G401.6 (cell line): Measurements from ENCODE around the gene MAP4K3.
"Not testable (repeated sequence)": the region's sequence is repeated elsewhere in the genome, so short reads cannot be mapped to it uniquely, and the experiment has no call there.

Experiments used
- FAIRE-seq: peaks from 2 replicates; lab custom pipeline; 2012; peaks lifted over from hg19 to GRCh38; lab: Jason Lieb, UNC

The MAP4K3 gene

DNA sequence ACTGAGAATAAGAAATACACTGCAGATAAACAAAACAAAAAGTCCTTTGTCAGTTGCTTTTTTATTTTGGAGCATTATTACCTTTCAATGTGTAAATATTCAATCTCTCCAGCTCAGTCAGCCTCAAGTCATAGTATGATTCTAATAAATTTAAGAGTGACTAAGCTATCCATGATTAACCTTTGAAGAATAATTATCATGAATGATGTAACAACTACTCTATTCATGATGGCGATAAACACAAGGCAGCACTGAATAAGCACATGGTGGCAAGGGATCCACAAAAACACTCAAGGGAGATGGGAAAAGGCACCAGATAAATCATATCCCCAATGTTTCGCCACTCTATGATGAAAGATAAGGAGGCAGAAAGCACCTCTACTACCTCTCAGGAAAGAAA is 67.0 kb downstream of the MAP4K3 start:
- no peak for FAIRE-seq

DNA sequence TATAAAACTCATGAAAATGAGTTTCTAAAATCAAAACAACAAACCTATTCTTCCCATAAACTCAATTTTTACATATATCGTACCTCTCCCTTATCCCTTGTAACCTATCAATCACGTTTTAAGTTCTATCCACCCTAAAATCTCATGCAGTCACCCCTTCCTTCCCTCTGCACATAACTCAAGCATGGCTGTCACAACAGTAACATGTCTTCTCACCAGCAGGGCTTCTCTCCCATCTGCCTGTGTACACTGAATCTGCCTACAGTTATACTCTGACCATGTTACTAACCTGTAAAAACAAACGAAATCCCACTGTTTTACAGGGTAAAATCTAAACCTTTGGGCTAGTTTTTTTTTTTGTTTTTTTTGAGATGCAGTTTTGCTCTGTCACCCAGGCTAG is 68.2 kb downstream of the MAP4K3 start:
- FAIRE-seq: no peak

DNA sequence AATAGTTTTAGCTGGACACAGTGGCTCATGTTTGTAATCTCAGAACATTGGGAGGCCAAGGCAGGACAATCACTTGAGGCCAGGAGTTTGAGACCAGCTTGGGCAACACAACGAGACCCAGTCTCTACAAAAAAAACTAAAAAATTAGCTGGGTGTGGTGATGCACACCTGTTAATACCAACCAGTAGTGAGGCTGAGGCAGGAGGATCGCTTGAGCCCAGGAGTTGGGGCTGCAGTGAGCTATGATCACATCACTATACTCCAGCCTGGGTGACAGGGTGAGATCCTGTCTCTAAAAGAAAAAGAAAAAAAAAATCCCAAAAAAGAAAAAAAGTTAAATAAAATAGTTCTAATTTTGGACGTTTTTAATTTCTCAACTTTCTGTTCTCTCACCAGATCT is 68.7 kb downstream of the MAP4K3 start:
- FAIRE-seq: no peak

DNA sequence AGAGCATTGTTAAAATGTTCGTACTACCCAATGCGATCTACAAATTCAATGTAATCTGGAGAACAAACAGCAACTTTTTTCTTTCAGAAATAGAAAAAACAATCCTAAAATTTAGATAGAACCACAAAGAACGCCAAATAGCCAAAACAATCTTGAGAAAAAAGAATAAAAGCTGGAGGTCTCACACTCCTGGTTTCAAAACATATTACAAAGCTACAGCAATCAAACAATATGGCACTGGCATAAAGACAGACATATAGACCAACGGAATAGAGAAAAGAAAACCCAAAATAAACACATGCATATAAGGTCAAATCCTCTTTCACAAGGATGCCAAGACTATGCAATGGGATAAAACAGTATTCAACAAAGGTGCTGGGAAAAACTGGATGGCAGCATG is 74.5 kb downstream of the MAP4K3 start:
- no peak for FAIRE-seq

GRCh38 chr2:39361511-39361910 is 75.6 kb downstream of the MAP4K3 start:
- peak; percentile 84 for FAIRE-seq

DNA sequence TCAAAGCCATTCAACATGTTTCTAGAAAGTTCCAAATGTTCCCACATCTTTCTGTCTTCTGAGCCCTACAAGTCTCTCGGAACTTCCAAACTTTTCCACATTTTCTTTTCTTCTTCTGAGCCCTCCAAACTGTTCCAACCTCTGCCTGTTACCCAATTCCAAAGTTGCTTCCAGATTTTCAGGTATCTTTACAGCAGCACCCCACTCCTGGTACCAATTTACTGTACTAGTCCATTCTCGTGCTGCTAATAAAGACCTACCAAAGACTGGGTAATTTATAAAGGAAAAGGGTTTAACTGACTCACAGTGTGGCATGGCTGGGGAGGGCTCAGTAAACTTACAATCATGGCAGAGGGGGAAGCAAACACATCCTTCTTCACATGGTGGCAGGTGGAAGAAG is 76.7 kb downstream of the MAP4K3 start:
- not testable (repeated sequence) for FAIRE-seq

- no peak for FAIRE-seq
Observed at GRCh38 chr2:39359453-39360038, 77.5 kb downstream of the MAP4K3 start.

GRCh38 chr2:39356922-39357639 is 80.0 kb downstream of the MAP4K3 start:
- FAIRE-seq: no peak

- no peak for FAIRE-seq
Observed at GRCh38 chr2:39350658-39351057, 86.4 kb downstream of the MAP4K3 start.

GRCh38 chr2:39338502-39338901 is 98.6 kb downstream of the MAP4K3 start:
- FAIRE-seq: no peak

DNA sequence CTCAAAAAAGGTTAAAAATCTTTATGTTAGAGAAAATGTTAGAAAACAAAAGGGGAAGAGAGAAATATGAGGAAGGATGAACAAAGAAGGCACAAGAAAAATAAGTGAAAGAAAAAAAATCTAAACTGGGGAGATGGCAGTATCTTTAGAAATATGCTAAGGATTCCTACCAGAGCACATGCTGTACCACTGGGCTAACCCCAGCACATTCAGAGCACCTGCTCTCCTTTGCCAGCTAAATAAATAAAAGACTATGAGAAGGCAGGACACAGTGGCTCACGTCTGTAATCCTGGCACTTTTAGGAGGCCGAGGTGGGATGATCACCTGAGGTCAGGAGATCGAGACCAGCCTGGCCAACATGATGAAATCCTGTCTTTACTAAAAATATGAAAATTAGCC is 101.2 kb downstream of the MAP4K3 start:
- FAIRE-seq: no peak

GRCh38 chr2:39334978-39335377 is 102.1 kb downstream of the MAP4K3 start:
- no peak for FAIRE-seq

GRCh38 chr2:39334529-39334928 is 102.6 kb downstream of the MAP4K3 start:
- FAIRE-seq: no peak

GRCh38 chr2:39326644-39327043 is 110.4 kb downstream of the MAP4K3 start:
- no peak for FAIRE-seq

GRCh38 chr2:39325966-39326365 is 111.1 kb downstream of the MAP4K3 start:
- peak; percentile 3 for FAIRE-seq

DNA sequence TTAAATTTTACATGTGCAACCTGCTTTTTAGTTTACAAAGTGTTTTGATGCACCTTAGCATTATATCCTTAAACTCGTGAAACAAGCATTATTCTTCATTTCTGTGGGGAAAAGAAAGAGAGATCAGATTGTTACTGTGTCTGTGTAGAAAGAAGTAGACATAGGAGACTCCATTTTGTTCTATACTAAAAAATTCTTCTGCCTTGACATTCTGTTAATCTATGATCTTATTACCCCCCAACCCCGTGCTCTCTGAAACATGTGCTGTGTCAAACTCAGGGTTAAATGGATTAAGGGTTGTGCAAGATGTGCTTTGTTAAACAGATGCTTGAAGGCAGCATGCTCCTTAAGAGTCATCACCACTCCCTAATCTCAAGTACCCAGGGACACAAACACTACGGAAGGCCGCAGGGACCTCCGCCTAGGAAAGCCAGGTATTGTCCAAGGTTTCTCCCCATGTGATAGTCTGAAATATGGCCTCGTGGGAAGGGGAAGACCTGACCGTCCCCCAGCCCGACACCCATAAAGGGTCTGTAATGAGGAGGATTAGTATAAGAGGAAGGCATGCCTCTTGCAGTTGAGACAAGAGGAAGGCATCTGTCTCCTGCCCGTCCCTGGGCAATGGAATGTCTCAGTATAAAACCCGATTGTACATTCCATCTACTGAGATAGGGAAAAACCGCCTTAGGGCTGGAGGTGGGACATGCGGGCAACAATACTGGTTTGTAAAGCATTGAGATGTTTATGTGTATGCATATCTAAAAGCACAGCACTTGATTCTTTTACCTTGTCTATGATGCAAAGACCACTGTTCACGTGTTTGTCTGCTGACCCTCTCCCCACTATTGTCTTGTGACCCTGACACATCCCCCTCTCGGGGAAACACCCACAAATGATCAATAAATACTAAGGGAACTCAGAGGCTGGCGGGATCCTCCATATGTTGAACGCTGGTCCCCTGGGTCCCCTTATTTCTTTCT is 115.7 kb downstream of the MAP4K3 start:
- FAIRE-seq: not testable (repeated sequence)

DNA sequence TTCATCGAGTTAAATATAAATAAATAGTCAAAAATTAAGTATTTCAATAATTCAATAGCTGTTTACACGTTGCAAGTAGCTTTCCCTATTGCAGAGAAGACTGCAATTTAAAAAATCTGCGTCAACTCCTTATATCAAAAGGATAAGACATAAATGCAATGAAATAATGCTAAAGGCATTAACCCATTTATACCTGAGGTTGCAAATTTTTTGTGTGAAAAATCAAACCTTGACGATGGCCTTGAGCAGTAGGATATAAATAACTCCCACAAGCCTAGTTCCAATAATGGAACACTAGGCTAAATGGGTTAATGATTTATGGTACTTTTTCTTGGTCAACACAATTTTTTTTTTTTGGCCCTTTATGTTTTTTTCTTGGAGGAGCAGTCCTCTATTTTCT is 116.9 kb downstream of the MAP4K3 start:
- no peak for FAIRE-seq

GRCh38 chr2:39313575-39313974 is 123.5 kb downstream of the MAP4K3 start:
- FAIRE-seq: no peak

DNA sequence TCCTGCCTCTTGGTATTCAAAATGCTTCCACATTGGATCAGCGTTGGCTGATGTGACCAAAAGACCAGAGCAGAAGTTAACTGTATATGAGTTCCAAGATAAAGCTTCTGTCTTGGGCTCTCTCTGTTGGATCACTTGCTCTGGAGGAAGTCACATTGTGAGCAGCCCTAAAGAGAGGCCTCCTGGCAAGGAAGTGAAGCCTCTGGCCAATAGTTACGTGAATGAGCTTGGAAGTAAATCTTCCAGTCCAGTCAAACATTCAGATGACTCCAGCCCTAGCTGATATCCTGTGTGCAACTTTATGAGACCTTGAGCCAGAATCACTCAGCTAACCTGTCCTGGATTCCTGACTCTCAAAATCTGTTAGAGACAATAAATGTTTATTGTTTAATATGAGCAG is 125.6 kb downstream of the MAP4K3 start:
- no peak for FAIRE-seq

DNA sequence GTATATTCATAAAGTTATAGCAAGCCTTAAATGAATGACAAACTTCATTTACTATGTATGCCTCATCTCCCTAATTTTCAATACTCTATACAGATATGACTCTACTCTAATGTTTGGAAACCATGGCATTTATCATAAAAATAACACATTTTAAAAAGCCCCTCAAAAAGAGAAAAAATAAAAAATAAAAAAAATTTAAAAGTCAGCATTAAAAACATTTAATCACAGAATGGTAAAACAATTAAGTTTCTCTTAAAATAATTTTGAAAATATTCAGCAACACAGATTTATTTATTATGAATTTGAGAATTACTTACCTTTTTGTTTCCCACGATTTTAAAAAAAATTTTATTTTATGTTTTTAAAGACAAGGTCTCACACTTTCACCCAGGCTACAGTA is 128.3 kb downstream of the MAP4K3 start:
- peak; percentile 86 for FAIRE-seq

DNA sequence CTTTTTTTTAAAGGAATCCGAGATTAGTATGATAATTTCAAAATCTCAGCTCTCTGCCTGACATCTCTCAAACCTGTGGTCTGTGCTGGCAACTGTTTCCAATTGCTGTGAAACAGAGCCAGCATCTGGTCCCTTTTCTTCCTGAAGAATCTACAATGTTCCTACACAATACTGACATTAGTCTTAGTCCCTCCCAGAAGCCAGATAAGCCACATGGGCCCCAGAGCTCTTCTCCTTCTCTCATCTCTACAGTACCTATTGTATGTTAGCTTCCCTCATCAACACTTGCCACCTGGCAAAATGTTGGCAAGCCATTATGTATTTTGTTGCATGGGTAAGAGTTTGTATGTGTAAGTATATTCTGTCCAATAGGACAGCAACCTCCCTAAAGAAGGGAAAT is 130.5 kb downstream of the MAP4K3 start:
- FAIRE-seq: no peak

DNA sequence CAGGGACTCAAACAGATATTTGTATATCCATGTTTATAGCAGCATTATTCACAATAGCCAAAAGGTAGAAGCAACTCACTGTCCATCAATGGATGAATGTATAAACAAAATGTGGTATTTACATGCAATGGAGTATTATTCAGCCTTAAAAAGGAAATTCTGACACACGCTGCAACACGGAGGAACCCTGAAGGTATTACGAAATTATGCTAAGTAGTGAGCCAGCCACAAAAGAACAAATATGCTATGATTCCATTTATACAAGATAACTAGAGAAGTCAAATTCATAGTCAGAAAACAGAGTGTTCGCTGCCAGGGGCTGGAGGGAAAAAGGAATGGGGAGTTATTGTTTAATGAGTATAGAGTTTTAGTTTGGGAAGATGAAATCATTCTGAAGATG is 132.4 kb downstream of the MAP4K3 start:
- no peak for FAIRE-seq

- no peak for FAIRE-seq
Observed at GRCh38 chr2:39304200-39304599, 132.9 kb downstream of the MAP4K3 start.
